Head of caudate nucleus (tissue), 42 donors: ENCODE measurements around the gene EPHA6.
A peak's percentile ranks its signal among the peaks of the same experiment; 100 is the strongest.

ENCODE experiments used
- DNase-seq, 42 donors: peaks; one replicate each; pipeline versions ENCODE4 v3.0.0 to v3.0.0-alpha.2; 2020 to 2021; ENCODE audit warnings: mixed read lengths in 7 of 42
- intact Hi-C: fragments of 100-400 bp; cut with DNase I; formaldehyde crosslinking; loops from one replicate; pipeline ENCODE4 v1.15.0; 2022

EPHA6 gene

GRCh38 chr3:97712919-97713318 is 898.5 kb downstream of the EPHA6 start:
- intact Hi-C loops, result no loop called here
- DNase-seq, result no peak

GRCh38 chr3:97713634-97714033 is 899.2 kb downstream of the EPHA6 start:
- no peak for DNase-seq
- intact Hi-C loops, result no loop called here

- intact Hi-C loops, result no loop called here
- peak; percentile 32 to 86 (median 74) for DNase-seq
Measured at GRCh38 chr3:97719156-97719821, 904.9 kb downstream of the EPHA6 start.

GRCh38 chr3:97720417-97720816 is 906.0 kb downstream of the EPHA6 start:
- DNase-seq, result no peak
- intact Hi-C loops, result no loop called here

- DNase-seq, result no peak
- intact Hi-C loops, result no loop called here
Measured at GRCh38 chr3:97721446-97721845, 907.1 kb downstream of the EPHA6 start.

- intact Hi-C loops, result no loop called here
- no peak for DNase-seq
Measured at GRCh38 chr3:97736928-97737327, 922.5 kb downstream of the EPHA6 start.

GRCh38 chr3:97738761-97739160 is 924.4 kb downstream of the EPHA6 start:
- intact Hi-C loops, result no loop called here

GRCh38 chr3:97742036-97742435 is 927.6 kb downstream of the EPHA6 start:
- no peak for DNase-seq
- intact Hi-C loops, result no loop called here

More at GRCh38 chr3:97738761-97739160, 924.4 kb downstream of the EPHA6 start:
- DNase-seq, result peak in 14 of 42 donors; percentile 11 to 70 (median 32)

GRCh38 chr3:97744289-97744688 is 929.9 kb downstream of the EPHA6 start:
- intact Hi-C loops, result no loop called here
- DNase-seq, result no peak

GRCh38 chr3:97763586-97764406 is 949.4 kb downstream of the EPHA6 start:
- DNase-seq, result peak in 4 of 42 donors; percentile 4 to 34 (median 12)
- intact Hi-C loops, result no loop called here

- intact Hi-C loops, result no loop called here
- peak; percentile 79 to 95 (median 89) for DNase-seq
Measured at GRCh38 chr3:97764407-97765238, 950.2 kb downstream of the EPHA6 start, which contains the start of gene ARL6. Gene ARL6 (plus strand): TSS chr3:97764758. CDS start chr3:97768108, 3,350 bp downstream.

- intact Hi-C loops, result no loop called here
- DNase-seq, result no peak
Measured at GRCh38 chr3:97765336-97765735, 950.9 kb downstream of the EPHA6 start.

- no peak for DNase-seq
- intact Hi-C loops, result no loop called here
Measured at GRCh38 chr3:97772926-97773325, 958.5 kb downstream of the EPHA6 start.

- intact Hi-C loops, result no loop called here
- DNase-seq, result no peak
Measured at GRCh38 chr3:97778152-97778551, 963.8 kb downstream of the EPHA6 start.

- intact Hi-C loops, result loop anchor here (5.0 kb wide), 1 partner anchor 229 kb away; no protein-coding TSS in a partner anchor
- DNase-seq, result peak in 8 of 42 donors; percentile 14 to 63 (median 24)
Measured at GRCh38 chr3:97793420-97794019, 979.1 kb downstream of the EPHA6 start.

GRCh38 chr3:97795951-97796350 is 981.6 kb downstream of the EPHA6 start:
- intact Hi-C loops, result no loop called here
- no peak for DNase-seq
